Vagina (tissue), 2 donors: ENCODE data around the gene IGFBP2.

Experiments
- POLR2A ChIP-seq, 2 donors: fragments of 450-650 bp; IDR thresholded peaks; one replicate each; pipeline ENCODE4 v1.6.1; 2017; ENCODE audit warnings: antibody characterized with exemption in 2 of 2, mild to moderate bottlenecking in 2 of 2, moderate library complexity in 2 of 2
- TF ChIP-seq, protein P1 (sequence below), 3 experiments: fragments of 450-650 bp in 2 of 3; fragments of 200-600 bp in 1 of 3; sonication (generic) in 1 of 3; IDR thresholded peaks; one replicate each; pipeline ENCODE4 v1.5.1; 2017 to 2019; ENCODE audit warnings: antibody characterized with exemption in 3 of 3, mild to moderate bottlenecking in 2 of 3, moderate library complexity in 2 of 3

DNA sequence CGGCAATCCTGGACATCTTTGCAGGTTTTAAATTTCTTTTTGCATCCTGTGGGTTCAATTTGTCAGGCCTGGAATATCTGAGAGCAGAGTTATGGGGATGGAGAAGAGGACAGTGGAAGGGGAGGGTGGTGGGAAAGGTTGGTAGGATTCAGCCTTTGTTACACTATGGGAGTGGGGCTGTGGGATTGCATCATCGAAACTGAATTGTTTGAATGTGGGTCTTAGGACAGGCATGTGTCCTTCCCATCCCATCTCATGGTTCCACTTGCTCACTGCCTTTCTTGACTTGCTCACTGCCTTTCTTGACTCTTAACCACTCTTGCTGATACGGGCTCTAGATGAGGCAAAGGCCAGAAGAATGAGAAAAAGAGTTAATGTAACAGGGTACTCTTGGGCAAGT, 12.9 kb downstream of the IGFBP2 start:
- TF ChIP-seq, protein P1, sequence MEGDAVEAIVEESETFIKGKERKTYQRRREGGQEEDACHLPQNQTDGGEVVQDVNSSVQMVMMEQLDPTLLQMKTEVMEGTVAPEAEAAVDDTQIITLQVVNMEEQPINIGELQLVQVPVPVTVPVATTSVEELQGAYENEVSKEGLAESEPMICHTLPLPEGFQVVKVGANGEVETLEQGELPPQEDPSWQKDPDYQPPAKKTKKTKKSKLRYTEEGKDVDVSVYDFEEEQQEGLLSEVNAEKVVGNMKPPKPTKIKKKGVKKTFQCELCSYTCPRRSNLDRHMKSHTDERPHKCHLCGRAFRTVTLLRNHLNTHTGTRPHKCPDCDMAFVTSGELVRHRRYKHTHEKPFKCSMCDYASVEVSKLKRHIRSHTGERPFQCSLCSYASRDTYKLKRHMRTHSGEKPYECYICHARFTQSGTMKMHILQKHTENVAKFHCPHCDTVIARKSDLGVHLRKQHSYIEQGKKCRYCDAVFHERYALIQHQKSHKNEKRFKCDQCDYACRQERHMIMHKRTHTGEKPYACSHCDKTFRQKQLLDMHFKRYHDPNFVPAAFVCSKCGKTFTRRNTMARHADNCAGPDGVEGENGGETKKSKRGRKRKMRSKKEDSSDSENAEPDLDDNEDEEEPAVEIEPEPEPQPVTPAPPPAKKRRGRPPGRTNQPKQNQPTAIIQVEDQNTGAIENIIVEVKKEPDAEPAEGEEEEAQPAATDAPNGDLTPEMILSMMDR (IDR thresholded peaks at IDR 0.05) = no peak
- no peak for TF ChIP-seq POLR2A (IDR thresholded peaks at IDR 0.05)
